ENCODE results near the gene MRPL36.

The MRPL36 gene

GRCh38 chr5:1806974-1807373 lies 7.3 kb upstream of the MRPL36 start:
- no peak overlapping the region for H3K27ac ChIP-seq (replicated peaks)
- H3K4me3 ChIP-seq (replicated peaks; ENCODE audit: insufficient read depth, low read length) = no peak overlapping the region
- H3K27me3 ChIP-seq (ENCODE audit: insufficient read depth, poor library complexity, severe bottlenecking) = no peaks in the 10 kb centered on the region
- DNase-seq (ENCODE audit: low read depth in 1 of 2, low spot score in 1 of 2) = no peak
- TF ChIP-seq SPI1 (IDR thresholded peaks at IDR 0.05; ENCODE audit: borderline replicate concordance, low read depth) (no peak), GABPA (IDR thresholded peaks at IDR 0.05; ENCODE audit: low read depth) (no peak), POLR2AphosphoS5 (IDR thresholded peaks at IDR 0.05; ENCODE audit: low read depth) (no peak), REST (IDR thresholded peaks at IDR 0.05; ENCODE audit: insufficient replicate concordance, low read depth) (no peak)
- TF ChIP-seq, protein P1, sequence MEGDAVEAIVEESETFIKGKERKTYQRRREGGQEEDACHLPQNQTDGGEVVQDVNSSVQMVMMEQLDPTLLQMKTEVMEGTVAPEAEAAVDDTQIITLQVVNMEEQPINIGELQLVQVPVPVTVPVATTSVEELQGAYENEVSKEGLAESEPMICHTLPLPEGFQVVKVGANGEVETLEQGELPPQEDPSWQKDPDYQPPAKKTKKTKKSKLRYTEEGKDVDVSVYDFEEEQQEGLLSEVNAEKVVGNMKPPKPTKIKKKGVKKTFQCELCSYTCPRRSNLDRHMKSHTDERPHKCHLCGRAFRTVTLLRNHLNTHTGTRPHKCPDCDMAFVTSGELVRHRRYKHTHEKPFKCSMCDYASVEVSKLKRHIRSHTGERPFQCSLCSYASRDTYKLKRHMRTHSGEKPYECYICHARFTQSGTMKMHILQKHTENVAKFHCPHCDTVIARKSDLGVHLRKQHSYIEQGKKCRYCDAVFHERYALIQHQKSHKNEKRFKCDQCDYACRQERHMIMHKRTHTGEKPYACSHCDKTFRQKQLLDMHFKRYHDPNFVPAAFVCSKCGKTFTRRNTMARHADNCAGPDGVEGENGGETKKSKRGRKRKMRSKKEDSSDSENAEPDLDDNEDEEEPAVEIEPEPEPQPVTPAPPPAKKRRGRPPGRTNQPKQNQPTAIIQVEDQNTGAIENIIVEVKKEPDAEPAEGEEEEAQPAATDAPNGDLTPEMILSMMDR (IDR thresholded peaks at IDR 0.05; ENCODE audit: insufficient read depth, low read length) = no peak

DNA sequence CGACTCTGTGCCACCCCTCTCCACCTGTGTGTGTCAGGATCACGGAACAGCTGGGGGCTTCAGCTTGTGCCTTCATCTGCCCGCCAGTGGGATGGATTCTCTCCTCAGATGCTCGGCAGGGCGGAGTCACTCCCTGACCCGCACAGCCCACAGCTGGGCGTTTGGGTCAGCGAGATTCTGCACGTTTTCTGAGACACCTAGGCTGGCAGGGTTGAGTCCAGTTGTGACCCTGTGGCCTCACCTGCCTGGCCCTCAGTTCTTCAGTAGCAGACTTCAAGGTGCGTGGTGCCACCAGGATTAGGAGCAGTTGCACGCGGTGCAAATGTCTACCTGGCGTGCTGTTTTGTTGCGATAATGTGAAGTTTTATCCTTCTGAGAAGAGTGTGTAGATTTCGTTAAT lies 6.6 kb upstream of the MRPL36 start:
- TF ChIP-seq REST (IDR thresholded peaks at IDR 0.05; ENCODE audit: insufficient replicate concordance, low read depth) = no peak
- no peak for TF ChIP-seq SPI1 (IDR thresholded peaks at IDR 0.05; ENCODE audit: borderline replicate concordance, low read depth)
- TF ChIP-seq POLR2AphosphoS5 (IDR thresholded peaks at IDR 0.05; ENCODE audit: low read depth) = no peak
- TF ChIP-seq, protein P1 (IDR thresholded peaks at IDR 0.05; ENCODE audit: insufficient read depth, low read length) = no peak
- TF ChIP-seq GABPA (IDR thresholded peaks at IDR 0.05; ENCODE audit: low read depth) = no peak
- H3K27ac ChIP-seq (replicated peaks) = no peak overlapping the region
- H3K4me3 ChIP-seq (replicated peaks; ENCODE audit: insufficient read depth, low read length) = no peak overlapping the region
- no peak for DNase-seq (ENCODE audit: low read depth in 1 of 2, low spot score in 1 of 2)
- no peaks in the 10 kb centered on the region for H3K27me3 ChIP-seq (ENCODE audit: insufficient read depth, poor library complexity, severe bottlenecking)

- TF ChIP-seq, protein P1 (IDR thresholded peaks at IDR 0.05; ENCODE audit: insufficient read depth, low read length) = no peak
- TF ChIP-seq GABPA (IDR thresholded peaks at IDR 0.05; ENCODE audit: low read depth) (no peak), SPI1 (IDR thresholded peaks at IDR 0.05; ENCODE audit: borderline replicate concordance, low read depth) (no peak), POLR2AphosphoS5 (IDR thresholded peaks at IDR 0.05; ENCODE audit: low read depth) (no peak), REST (IDR thresholded peaks at IDR 0.05; ENCODE audit: insufficient replicate concordance, low read depth) (no peak)
- DNase-seq (ENCODE audit: low read depth in 1 of 2, low spot score in 1 of 2) = no peak
- H3K4me3 ChIP-seq (replicated peaks; ENCODE audit: insufficient read depth, low read length) = no peak overlapping the region
- no peaks in the 10 kb centered on the region for H3K27me3 ChIP-seq (ENCODE audit: insufficient read depth, poor library complexity, severe bottlenecking)
- H3K27ac ChIP-seq (replicated peaks) = no peak overlapping the region
These were observed 6.1 kb upstream of the MRPL36 start for GRCh38 chr5:1805736-1806135.

All from HL-60 (cell line).